Adrenal gland (tissue), 12 donors: ENCODE measurements around the gene ATF5. TPM values are rescaled to one million over a fixed set of nuclear protein-coding genes. Genes with fewer than 3 reads are reported as not detected.

Experiments used
- DNase-seq, 7 donors: peaks; one replicate each; pipeline ENCODE4 v3.0.0-alpha.2; 2019 to 2020
- H3K27ac ChIP-seq, 5 donors: fragments of 200-600 bp; sonication (generic) in 4 of 5; 1 replicate in 3 of 5; 2 replicates in 2 of 5; pipeline versions ENCODE4 v1.5.1 to v1.8.0; 2016 to 2020; ENCODE audit warnings: mild to moderate bottlenecking in 1 of 5
- H3K27me3 ChIP-seq: fragments of 200-600 bp; 2 replicates; pipeline ENCODE4 v1.8.0; 2021
- H3K36me3 ChIP-seq, 2 donors: fragments of 200-600 bp; replicated peaks in 1 of 2; 1 replicate in 1 of 2; 2 replicates in 1 of 2; pipeline versions ENCODE4 v1.5.1 to v1.8.0; 2018 to 2022
- H3K4me1 ChIP-seq, 2 donors: fragments of 200-600 bp; replicated peaks in 1 of 2; 1 replicate in 1 of 2; 2 replicates in 1 of 2; pipeline versions ENCODE4 v1.5.1 to v1.8.0; 2018 to 2021
- H3K4me3 ChIP-seq, 4 donors: fragments of 200-600 bp; sonication (generic) in 3 of 4; one replicate each; pipeline ENCODE4 v1.5.1; 2016 to 2018
- H3K9me3 ChIP-seq, 3 donors: fragments of 200-600 bp; sonication (generic) in 1 of 3; replicated peaks in 1 of 3; 1 replicate in 2 of 3; 2 replicates in 1 of 3; pipeline versions ENCODE4 v1.5.1 to v1.8.0; 2016 to 2021
- POLR2A ChIP-seq, 2 donors: fragments of 450-650 bp; IDR thresholded peaks; one replicate each; pipeline ENCODE4 v1.6.1; 2017; ENCODE audit warnings: antibody characterized with exemption in 2 of 2, mild to moderate bottlenecking in 2 of 2, moderate library complexity in 1 of 2
- WGBS, 4 donors: extraction: QIAGEN DNeasy Blood & Tissue Kit in 2 of 4; methylation state at CpG; one replicate each; pipeline versions ENCODE4 v1.1.5 to v1.1.7; 2013 to 2017; 5-methylcytosine and 5-hydroxymethylcytosine counted together
- intact Hi-C, 2 donors: fragments of 100-400 bp; cut with DNase I; formaldehyde crosslinking; loops; one replicate each; pipeline versions ENCODE4 v1.14.1 to v1.15.0; 2022 to 2023
- polyA plus RNA-seq, 3 donors: library from polyadenylated mRNA; stranded (reverse); fragments of 200-250 nt in 2 of 3; fragments of 350-450 nt in 1 of 3; fragmentation: Illumina TruSeq in 1 of 3; extraction: RNeasy Lipid Tissue Mini Kit (QIAGEN cat#74804) in 1 of 3; gene quantifications; one replicate each; pipeline ENCODE4 v1.2.3, GENCODE V29; 2013 to 2014
- total RNA-seq, 9 donors: library from RNA; depleted of rRNA in 4 of 9; stranded (reverse); fragments of >200 nt in 4 of 9; fragments of 120-200 nt in 1 of 9; fragmentation: NEBNext Ultra II Directional in 1 of 9; extraction: Animal tissue kit (Norgen Biotek cat#: 25700) in 1 of 9; gene quantifications; one replicate each; pipeline versions ENCODE4 v1.1.0 to v1.2.4, GENCODE V29; 2013 to 2023
- TF ChIP-seq, protein P1 (sequence below), 6 experiments: fragments of 450-650 bp in 4 of 6; fragments of 200-600 bp in 2 of 6; sonication (generic) in 1 of 6; IDR thresholded peaks; 1 replicate in 5 of 6; 2 replicates in 1 of 6; pipeline versions ENCODE4 v1.5.1 to v1.8.0; 2016 to 2021; ENCODE audit warnings: antibody characterized with exemption in 6 of 6, mild to moderate bottlenecking in 2 of 6, moderate library complexity in 1 of 6
- donor health status: healthy with polysubstance abuse.
- donor health status: Bipolar disorder and iron deficiency.
- donor health status: DM: yes; HTN: yes; CAD: no.
- donor health status: DM: no; HTN: no; CAD: no.
- donor health status: DM: no; HTN: no; CAD: no.
- donor health status: DM: yes; HTN: yes; CAD: no.

ATF5 gene
- total and polyA plus RNA-seq, 12 donors, result 14.3 to 114 (median 62.2) TPM

DNA sequence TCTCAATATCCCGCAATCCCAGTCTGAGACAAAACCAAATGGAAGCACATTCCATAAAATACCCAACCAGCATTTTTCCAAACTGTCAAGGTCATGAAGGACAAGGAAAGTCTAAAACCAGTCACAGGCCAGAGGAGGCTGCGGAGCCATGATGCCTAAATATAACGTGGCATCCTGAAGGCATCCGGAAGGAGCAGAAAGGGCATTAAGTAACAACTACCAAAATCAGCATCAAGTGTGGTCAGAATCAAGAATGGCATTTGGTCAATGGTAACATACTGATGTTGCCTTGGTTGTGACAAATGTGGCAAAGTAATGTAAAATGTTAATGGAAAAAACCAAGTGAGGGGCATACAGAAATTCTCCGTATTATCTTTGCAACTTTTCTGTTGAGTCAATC lies 3.5 kb upstream of the ATF5 start:
- H3K27ac ChIP-seq, result no peak overlapping the region
- WGBS, 4 donors, result 94 to 96% (median 94%) methylated on average over 5 of the region's 5 CpGs
- no peak for TF ChIP-seq POLR2A (IDR thresholded peaks at IDR 0.05)
- TF ChIP-seq, protein P1, sequence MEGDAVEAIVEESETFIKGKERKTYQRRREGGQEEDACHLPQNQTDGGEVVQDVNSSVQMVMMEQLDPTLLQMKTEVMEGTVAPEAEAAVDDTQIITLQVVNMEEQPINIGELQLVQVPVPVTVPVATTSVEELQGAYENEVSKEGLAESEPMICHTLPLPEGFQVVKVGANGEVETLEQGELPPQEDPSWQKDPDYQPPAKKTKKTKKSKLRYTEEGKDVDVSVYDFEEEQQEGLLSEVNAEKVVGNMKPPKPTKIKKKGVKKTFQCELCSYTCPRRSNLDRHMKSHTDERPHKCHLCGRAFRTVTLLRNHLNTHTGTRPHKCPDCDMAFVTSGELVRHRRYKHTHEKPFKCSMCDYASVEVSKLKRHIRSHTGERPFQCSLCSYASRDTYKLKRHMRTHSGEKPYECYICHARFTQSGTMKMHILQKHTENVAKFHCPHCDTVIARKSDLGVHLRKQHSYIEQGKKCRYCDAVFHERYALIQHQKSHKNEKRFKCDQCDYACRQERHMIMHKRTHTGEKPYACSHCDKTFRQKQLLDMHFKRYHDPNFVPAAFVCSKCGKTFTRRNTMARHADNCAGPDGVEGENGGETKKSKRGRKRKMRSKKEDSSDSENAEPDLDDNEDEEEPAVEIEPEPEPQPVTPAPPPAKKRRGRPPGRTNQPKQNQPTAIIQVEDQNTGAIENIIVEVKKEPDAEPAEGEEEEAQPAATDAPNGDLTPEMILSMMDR (IDR thresholded peaks at IDR 0.05), result no peak
- H3K27me3 ChIP-seq, result no peaks in the 10 kb centered on the region
- intact Hi-C loops, result no loop called here
- H3K9me3 ChIP-seq, result no peaks in the 10 kb centered on the region
- no peak overlapping the region for H3K4me3 ChIP-seq
- DNase-seq, result no peak
- H3K4me1 ChIP-seq, result peaks cover 21 to 47% of the 10 kb centered on the region in 2 donors
- peaks cover 0 to 29% of the 10 kb centered on the region in 2 donors for H3K36me3 ChIP-seq

DNA sequence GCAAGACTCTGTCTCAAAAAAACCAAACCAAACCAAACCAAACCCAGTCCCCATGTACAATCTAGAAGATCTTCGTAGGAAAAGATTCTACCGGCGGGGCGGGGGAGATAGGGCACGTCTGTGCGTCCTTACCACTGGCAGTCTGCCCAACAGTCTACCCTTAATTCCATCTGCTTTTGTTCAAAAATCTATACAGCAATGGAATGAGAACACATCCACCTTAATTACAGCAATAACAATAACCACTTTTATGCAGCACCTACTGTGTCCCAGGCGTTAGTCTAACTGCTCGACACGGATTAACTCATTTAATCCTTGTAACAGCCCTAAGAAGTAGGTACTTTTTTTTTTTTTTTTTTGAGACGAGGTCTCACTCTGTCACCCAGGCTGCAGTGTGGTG lies 2.5 kb upstream of the ATF5 start:
- no peaks in the 10 kb centered on the region for H3K9me3 ChIP-seq
- DNase-seq, result no peak
- H3K4me1 ChIP-seq, result peaks cover 21 to 47% of the 10 kb centered on the region in 2 donors
- TF ChIP-seq POLR2A (IDR thresholded peaks at IDR 0.05), result no peak
- H3K36me3 ChIP-seq, result peaks cover 0 to 29% of the 10 kb centered on the region in 2 donors
- no peak overlapping the region for H3K27ac ChIP-seq
- H3K27me3 ChIP-seq, result no peaks in the 10 kb centered on the region
- H3K4me3 ChIP-seq, result no peak overlapping the region
- 93 to 98% (median 95%) methylated on average over 10 of the region's 10 CpGs for WGBS, 4 donors
- intact Hi-C loops, result no loop called here

DNA sequence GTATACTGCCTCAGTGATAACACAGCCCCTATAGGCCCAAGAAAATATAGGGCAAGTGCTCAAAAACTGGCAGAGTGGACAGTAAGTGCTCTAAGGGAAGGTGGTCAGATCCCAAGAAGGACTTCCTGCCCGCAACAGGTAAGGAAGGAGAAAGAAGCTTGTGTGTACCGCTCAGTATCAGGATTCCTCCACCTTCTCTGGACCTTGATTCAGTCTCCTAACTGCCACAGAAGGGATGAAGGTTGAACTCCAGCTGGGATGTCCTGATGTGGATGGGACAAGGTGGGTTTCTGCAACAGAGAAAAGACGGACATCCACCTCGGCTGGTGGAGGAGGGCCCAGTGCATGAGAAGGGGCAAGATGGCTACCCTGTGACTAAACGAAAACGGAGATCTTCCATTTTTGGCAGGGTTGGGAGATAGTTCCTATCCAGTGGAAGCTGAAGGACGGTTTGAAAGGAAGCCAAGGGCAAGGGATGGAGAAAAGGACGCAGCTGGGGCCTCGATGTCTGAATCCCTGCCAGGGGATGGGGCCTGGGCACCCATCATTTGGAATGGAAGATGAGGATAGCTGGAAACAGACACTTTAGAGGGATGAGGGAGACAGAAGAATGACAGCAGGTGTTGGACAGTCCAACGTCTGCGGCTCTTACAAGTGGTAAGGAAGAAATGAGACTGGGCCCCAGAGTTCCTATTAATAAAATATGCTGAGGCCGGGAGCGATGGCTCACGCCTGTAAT lies 1.3 kb upstream of the ATF5 start:
- 63 to 67% (median 66%) methylated on average over 12 to 14 of the region's 14 CpGs for WGBS, 4 donors
- Histone ChIP-seq H3K4me3 (peak overlapping the region in 1 of 4 donors; percentile 86), H3K4me1 (peaks cover 20 to 37% of the 10 kb centered on the region in 2 donors), H3K27me3 (no peaks in the 10 kb centered on the region), H3K9me3 (no peaks in the 10 kb centered on the region), H3K27ac (peak overlapping the region in 3 of 5 donors; percentile 95 to 97 (median 96)), H3K36me3 (peaks cover 0 to 26% of the 10 kb centered on the region in 2 donors)
- TF ChIP-seq POLR2A (IDR thresholded peaks at IDR 0.05), result no peak
- TF ChIP-seq, protein P1 (IDR thresholded peaks at IDR 0.05), result no peak
- no peak for DNase-seq
- intact Hi-C loops, result no loop called here

DNA sequence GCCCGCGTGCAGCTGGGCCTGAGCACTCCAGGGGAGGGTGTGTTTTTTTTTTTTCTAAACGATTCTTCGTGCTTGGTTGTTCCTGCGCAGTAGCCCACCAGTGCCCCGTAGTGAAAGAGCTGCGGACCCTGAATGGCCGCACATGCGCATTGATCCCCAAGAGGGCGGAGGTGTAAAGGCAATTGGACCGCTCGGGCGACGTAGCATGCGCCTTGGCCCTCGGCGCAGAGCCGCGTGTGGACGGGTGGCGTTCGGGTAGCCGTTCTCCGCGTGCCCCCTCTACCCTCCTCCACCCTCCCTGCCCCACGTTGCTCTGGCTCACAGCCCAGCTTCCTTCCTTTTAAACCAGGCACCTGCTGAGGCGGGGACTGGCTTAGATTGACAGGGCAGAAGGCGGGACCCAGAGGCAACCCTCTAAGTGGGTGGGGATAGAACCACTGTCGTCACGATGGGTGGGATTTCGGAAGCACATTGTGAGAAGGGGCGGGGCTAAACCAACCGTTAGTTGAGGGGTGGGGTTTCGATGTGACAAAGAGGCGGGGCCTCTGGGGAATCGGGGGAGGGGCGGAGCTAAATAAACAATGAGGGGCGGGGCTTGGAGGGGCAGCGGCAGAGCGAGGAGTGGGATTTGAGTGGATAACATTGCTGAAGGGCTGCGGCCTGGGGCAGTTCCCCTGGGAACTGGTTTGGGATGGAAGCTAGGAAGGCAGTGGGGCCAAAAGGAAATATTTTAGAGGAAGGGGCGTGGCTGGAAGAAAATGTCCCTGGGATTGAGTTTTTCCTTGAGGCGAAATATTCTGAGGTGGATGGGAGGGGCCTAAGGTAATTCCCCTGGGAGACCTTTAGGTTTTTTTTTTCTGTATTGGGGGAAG lies 842 bp downstream of the ATF5 start:
- H3K27ac ChIP-seq, result peak overlapping the region; percentile 95 to 98 (median 96)

More for the DNA sequence above, 842 bp downstream of the ATF5 start:
- DNase-seq, result peak; percentile 96 to 98 (median 98)
- peaks cover 0 to 12% of the 10 kb centered on the region in 2 donors for H3K36me3 ChIP-seq
- H3K27me3 ChIP-seq, result no peaks in the 10 kb centered on the region
- H3K4me1 ChIP-seq, result peaks cover 16 to 24% of the 10 kb centered on the region in 2 donors
- peak overlapping the region; percentile 86 to 98 (median 96) for H3K4me3 ChIP-seq
- intact Hi-C loops, result no loop called here
- H3K9me3 ChIP-seq, result no peaks in the 10 kb centered on the region
- WGBS, 4 donors, result 2 to 6% (median 2%) methylated on average over 15 to 43 of the region's 43 CpGs
- peak; percentile 79 to 82 for TF ChIP-seq POLR2A (IDR thresholded peaks at IDR 0.05)
- TF ChIP-seq, protein P1 (IDR thresholded peaks at IDR 0.05), result peak in 4 of 6 experiments; percentile 14 to 46 (median 38)
